A549 (cell line): ENCODE results near the gene ECI1. TPM values are rescaled to one million over a fixed set of nuclear protein-coding genes. Genes with fewer than 3 reads are reported as not detected.

Source experiments
- ATAC-seq, 2 experiments: fragments of 200-7000 bp in 1 of 2; fragments of >200 bp in 1 of 2; cut with Nextera tagmentation in 1 of 2; cut with Tn5 transposase in 1 of 2; 3 replicates each; pipeline versions ENCODE4 v1.8.0 to v1.9.1; 2018 to 2020; ENCODE audit warnings: mild to moderate bottlenecking in 1 of 2, moderate library complexity in 1 of 2
- CTCF ChIA-PET: fragments of 300-600 bp; sonication (Branson Sonifier 250); formaldehyde crosslinking; extraction: SDS; loops from one replicate; lab custom pipeline; 2021; ENCODE audit warnings: antibody characterized with exemption, inconsistent platforms; lab: Yijun Ruan, JAX
- POLR2A ChIA-PET: fragments of 350-600 bp; formaldehyde crosslinking; extraction: SDS; loops from one replicate; lab custom pipeline; 2021; ENCODE audit warnings: antibody characterized with exemption, inconsistent platforms; lab: Yijun Ruan, JAX
- DNase-seq, 2 experiments: peaks; one replicate each; pipeline versions ENCODE4 v3.0.0 to v3.0.0-alpha.2; 2011 to 2016; ENCODE audit warnings: low read depth in 1 of 2, low spot score in 1 of 2
- FAIRE-seq: peaks from 2 replicates; lab custom pipeline; 2011; peaks lifted over from hg19 to GRCh38; lab: Jason Lieb, UNC
- H3K27ac ChIP-seq, 2 experiments: fragments of >200 bp; sonication (Bioruptor Twin); formaldehyde crosslinking; 3 replicates each; pipeline ENCODE4 v1.5.1; 2016 to 2017
- H3K4me1 ChIP-seq: fragments of >200 bp; sonication (Bioruptor Twin); formaldehyde crosslinking; 3 replicates; pipeline ENCODE4 v1.6.1; 2016
- H3K4me2 ChIP-seq: fragments of >200 bp; sonication (Bioruptor Twin); formaldehyde crosslinking; 3 replicates; pipeline ENCODE4 v1.6.1; 2016
- H3K4me3 ChIP-seq: fragments of >200 bp; sonication (Bioruptor Twin); formaldehyde crosslinking; 3 replicates; pipeline ENCODE4 v1.5.1; 2016
- H3K9me3 ChIP-seq: fragments of >200 bp; sonication (Bioruptor Twin); formaldehyde crosslinking; 3 replicates; pipeline ENCODE4 v1.6.1; 2016
- BCL3 ChIP-seq: fragments of >200 bp; sonication (Bioruptor Twin); formaldehyde crosslinking; IDR thresholded peaks from 3 replicates; pipeline ENCODE4 v1.6.1; 2016
- CHD2 ChIP-seq: fragments of 150-350 bp; IDR thresholded peaks from 2 replicates; pipeline ENCODE4 v1.6.1; 2014; ENCODE audit warnings: low read length; ENCODE audit not compliant: partially characterized antibody
- CHD4 ChIP-seq: fragments of 200-600 bp; sonication (generic); IDR thresholded peaks from 2 replicates; pipeline ENCODE4 v1.6.1; 2016; ENCODE audit warnings: antibody characterized with exemption, mild to moderate bottlenecking, borderline replicate concordance
- CTCF ChIP-seq: fragments of >200 bp; sonication (Bioruptor Twin); formaldehyde crosslinking; IDR thresholded peaks from 3 replicates; pipeline ENCODE4 v1.5.1; 2016
- EHMT2 ChIP-seq: fragments of 200-600 bp; sonication (generic); IDR thresholded peaks from 2 replicates; pipeline ENCODE4 v1.6.1; 2016; ENCODE audit warnings: antibody characterized with exemption, low read depth, mild to moderate bottlenecking, moderate library complexity
- ELK1 ChIP-seq: fragments of 150-350 bp; IDR thresholded peaks from 2 replicates; pipeline ENCODE4 v1.6.1; 2014; ENCODE audit warnings: low read depth, mild to moderate bottlenecking, low read length
- EP300 ChIP-seq, 2 experiments: fragments of >200 bp; sonication (Bioruptor Twin); formaldehyde crosslinking; IDR thresholded peaks; 2 replicates in 1 of 2; 3 replicates in 1 of 2; pipeline ENCODE4 v1.6.1; 2016 to 2017
- FOSB ChIP-seq: fragments of 250-450 bp; sonication (Bioruptor Pico); IDR thresholded peaks from 2 replicates; pipeline ENCODE4 v1.5.0; 2020; ENCODE audit warnings: mild to moderate bottlenecking, moderate library complexity
- FOSL2 ChIP-seq, 2 experiments: fragments of 450-650 bp in 1 of 2; fragments of >200 bp in 1 of 2; sonication (Bioruptor Twin) in 1 of 2; formaldehyde crosslinking; IDR thresholded peaks; 2 replicates each; pipeline versions ENCODE4 v1.5.0 to v1.6.1; 2016 to 2020; ENCODE audit warnings: mild to moderate bottlenecking in 1 of 2, moderate library complexity in 1 of 2
- HOXA7 ChIP-seq: fragments of 250-450 bp; sonication (Bioruptor Pico); IDR thresholded peaks from 2 replicates; pipeline ENCODE4 v1.5.0; 2020; ENCODE audit warnings: mild to moderate bottlenecking, moderate library complexity
- HOXB13 ChIP-seq: fragments of 250-450 bp; sonication (Bioruptor Pico); IDR thresholded peaks from 2 replicates; pipeline ENCODE4 v1.5.0; 2020; ENCODE audit warnings: low read depth, mild to moderate bottlenecking, moderate library complexity
- HOXB5 ChIP-seq: fragments of 250-450 bp; sonication (Bioruptor Pico); IDR thresholded peaks from 2 replicates; pipeline ENCODE4 v1.5.0; 2020; ENCODE audit warnings: mild to moderate bottlenecking, moderate library complexity
- JUNB ChIP-seq: fragments of >200 bp; sonication (Bioruptor Twin); formaldehyde crosslinking; IDR thresholded peaks from 2 replicates; pipeline ENCODE4 v1.6.1; 2016
- KDM1A ChIP-seq: fragments of 200-600 bp; sonication (generic); IDR thresholded peaks from 2 replicates; pipeline ENCODE4 v1.6.1; 2016; ENCODE audit warnings: low read depth, mild to moderate bottlenecking
- NFE2L2 ChIP-seq: fragments of 150-350 bp; conservative IDR thresholded peaks from 2 replicates; pipeline ENCODE4 v1.6.1; 2014; ENCODE audit warnings: low read length
- PBX3 ChIP-seq: IDR thresholded peaks from 2 replicates; pipeline ENCODE4 v1.6.1; 2012
- PHF8 ChIP-seq: fragments of 200-600 bp; sonication (generic); IDR thresholded peaks from 2 replicates; pipeline ENCODE4 v1.6.1; 2016; ENCODE audit warnings: low read depth, mild to moderate bottlenecking, antibody characterized with exemption, moderate library complexity, borderline replicate concordance
- RAD21 ChIP-seq, 2 experiments: fragments of >200 bp in 1 of 2; sonication (Bioruptor Twin) in 1 of 2; formaldehyde crosslinking in 1 of 2; IDR thresholded peaks in 1 of 2; conservative IDR thresholded peaks in 1 of 2; 2 replicates in 1 of 2; 3 replicates in 1 of 2; pipeline ENCODE4 v1.6.1; 2012 to 2018; ENCODE audit warnings: inconsistent platforms in 1 of 2
- RARB ChIP-seq: fragments of 250-450 bp; sonication (Bioruptor Pico); IDR thresholded peaks from 2 replicates; pipeline ENCODE4 v1.8.0; 2021; ENCODE audit warnings: mild to moderate bottlenecking, moderate library complexity
- RFX5 ChIP-seq: fragments of 450-650 bp; IDR thresholded peaks from 2 replicates; pipeline ENCODE4 v1.7.1; 2014; ENCODE audit warnings: antibody characterized with exemption, mild to moderate bottlenecking, moderate library complexity
- SREBF2 ChIP-seq: fragments of 450-650 bp; IDR thresholded peaks from 2 replicates; pipeline ENCODE4 v1.6.1; 2014; ENCODE audit warnings: mild to moderate bottlenecking, moderate library complexity
- TFCP2L1 ChIP-seq: fragments of 250-450 bp; sonication (Bioruptor Pico); IDR thresholded peaks from 2 replicates; pipeline ENCODE4 v1.5.0; 2021; ENCODE audit warnings: mild to moderate bottlenecking
- TP53 ChIP-seq: fragments of 250-450 bp; sonication (Bioruptor Pico); IDR thresholded peaks from 2 replicates; pipeline ENCODE4 v1.5.0; 2021; ENCODE audit warnings: mild to moderate bottlenecking, moderate library complexity
- USF2 ChIP-seq: fragments of 450-650 bp; IDR thresholded peaks from 2 replicates; pipeline ENCODE4 v1.6.1; 2014; ENCODE audit warnings: antibody characterized with exemption
- ZSCAN20 ChIP-seq: fragments of 250-450 bp; sonication (Bioruptor Pico); IDR thresholded peaks from 2 replicates; pipeline ENCODE4 v1.8.0; 2022; ENCODE audit warnings: mild to moderate bottlenecking, moderate library complexity
- WGBS: methylation state at CpG from one replicate; pipeline ENCODE4 v1.1.6; 2017; ENCODE audit errors: missing lambda C conversion rate; 5-methylcytosine and 5-hydroxymethylcytosine counted together
- polyA plus RNA-seq, 4 experiments: library from polyadenylated mRNA; depleted of rRNA in 3 of 4; stranded (reverse); fragments of >200 nt; fragmentation: RNase III in 1 of 4; extraction: RNeasy Plus Mini Kit Qiagen cat#74134 plus additional on column Dnase treatment in 1 of 4; gene quantifications; 2 replicates in 3 of 4; 3 replicates in 1 of 4; pipeline ENCODE4 v1.2.3, GENCODE V29; 2011 to 2017
- TF ChIP-seq, protein P1 (sequence below): IDR thresholded peaks from 2 replicates; pipeline ENCODE4 v1.6.1; 2012; ENCODE audit warnings: low read depth, borderline replicate concordance
- TF ChIP-seq, protein P2 (sequence below): IDR thresholded peaks from 2 replicates; pipeline ENCODE4 v1.6.1; 2012

Gene ECI1
- polyA plus RNA-seq, 2 of the 4 experiments (the other 2 are of a cell fraction): 41.5 to 47.9 TPM

DNA sequence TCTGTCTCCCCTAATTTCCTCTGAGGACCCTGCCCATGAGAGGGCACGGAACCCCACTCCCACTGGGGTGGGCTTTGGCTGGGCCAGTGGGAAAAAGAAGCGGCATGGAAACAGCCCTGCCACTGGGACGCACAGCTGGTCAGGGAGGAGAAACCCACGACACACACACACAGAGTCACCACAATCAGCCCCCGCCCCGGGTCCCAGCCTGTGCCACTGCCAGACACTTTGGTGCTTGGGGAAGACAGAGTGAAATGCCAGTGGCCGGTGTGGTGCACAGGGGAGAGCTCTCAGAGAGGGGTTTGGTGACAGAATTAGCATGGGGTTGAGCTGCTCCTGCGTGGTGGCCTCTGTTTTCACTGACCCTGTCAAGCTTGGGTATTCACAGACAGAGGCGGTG lies 47.2 kb upstream of the ECI1 start:
- no peak for FAIRE-seq
- TF ChIP-seq RARB (CRISPR knock-in tag): no peak
- TF ChIP-seq CHD2: no peak
- TF ChIP-seq, protein P1, sequence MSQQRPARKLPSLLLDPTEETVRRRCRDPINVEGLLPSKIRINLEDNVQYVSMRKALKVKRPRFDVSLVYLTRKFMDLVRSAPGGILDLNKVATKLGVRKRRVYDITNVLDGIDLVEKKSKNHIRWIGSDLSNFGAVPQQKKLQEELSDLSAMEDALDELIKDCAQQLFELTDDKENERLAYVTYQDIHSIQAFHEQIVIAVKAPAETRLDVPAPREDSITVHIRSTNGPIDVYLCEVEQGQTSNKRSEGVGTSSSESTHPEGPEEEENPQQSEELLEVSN: no peak
- TF ChIP-seq SREBF2: no peak
- no peak for TF ChIP-seq HOXB13
- TF ChIP-seq HOXB5 (CRISPR knock-in tag): no peak
- no peak for TF ChIP-seq ELK1
- no peak for TF ChIP-seq FOSB (CRISPR knock-in tag)
- no peak for TF ChIP-seq TP53 (CRISPR knock-in tag)
- TF ChIP-seq EHMT2: no peak
- no peak for TF ChIP-seq JUNB
- TF ChIP-seq, all 56 proteins: peak for 0
- H3K4me2 ChIP-seq: no peak overlapping the region

DNA sequence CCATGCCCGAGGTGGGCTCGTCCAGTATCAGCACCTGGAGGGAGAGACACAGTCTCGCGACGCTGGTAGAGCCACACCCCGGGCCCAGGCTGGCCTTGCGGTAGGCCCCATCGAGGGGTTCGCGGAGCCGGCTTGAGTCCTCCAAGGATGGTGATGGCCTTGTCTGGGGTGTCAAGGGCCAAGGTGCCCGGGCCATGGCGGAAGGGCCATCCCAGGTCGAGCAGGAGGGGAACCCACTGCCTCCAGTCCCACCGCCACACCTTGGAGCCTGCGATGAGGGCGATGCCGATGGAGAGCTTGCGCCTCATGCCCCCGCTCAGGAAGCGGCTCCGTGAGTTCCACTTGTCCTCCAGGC lies 46.1 kb upstream of the ECI1 start:
- Histone ChIP-seq H3K9me3 (no peaks in the 10 kb centered on the region), H3K27ac (no peak overlapping the region), H3K4me1 (no peaks in the 10 kb centered on the region), H3K4me2 (no peak overlapping the region), H3K4me3 (no peak overlapping the region)
- ChIA-PET POLR2A (no interaction called here), CTCF (interaction anchor here (0.6 to 2.9 kb wide), 6 partner anchors 8 to 204 kb away, joined by 3 to 13 read pairs (median 5); partner anchors contain the start of gene ABCA3)
- no peak for ATAC-seq
- FAIRE-seq: no peak
- no peak for TF ChIP-seq HOXB5 (CRISPR knock-in tag)
- TF ChIP-seq CHD4: no peak
- TF ChIP-seq, protein P2, sequence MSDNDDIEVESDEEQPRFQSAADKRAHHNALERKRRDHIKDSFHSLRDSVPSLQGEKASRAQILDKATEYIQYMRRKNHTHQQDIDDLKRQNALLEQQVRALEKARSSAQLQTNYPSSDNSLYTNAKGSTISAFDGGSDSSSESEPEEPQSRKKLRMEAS: no peak
- no peak for TF ChIP-seq PHF8
- TF ChIP-seq FOSB (CRISPR knock-in tag): no peak
- TF ChIP-seq BCL3: no peak
- TF ChIP-seq TFCP2L1 (CRISPR knock-in tag): no peak
- no peak for TF ChIP-seq CTCF
- no peak for TF ChIP-seq USF2
- TF ChIP-seq RFX5: no peak
- TF ChIP-seq NFE2L2: no peak
- TF ChIP-seq TP53 (CRISPR knock-in tag): no peak
- no peak for TF ChIP-seq PBX3
- no peak for TF ChIP-seq ZSCAN20 (CRISPR knock-in tag)
- no peak for TF ChIP-seq HOXA7 (CRISPR knock-in tag)
- no peak for TF ChIP-seq ELK1
- no peak for TF ChIP-seq KDM1A
- no peak for TF ChIP-seq FOSL2 (IDR thresholded peaks at IDR 0.05)
- TF ChIP-seq FOSL2 (CRISPR knock-in tag; IDR thresholded peaks at IDR 0.05): no peak
- no peak for TF ChIP-seq RAD21 (conservative IDR thresholded peaks at IDR 0.05 in 1 of 2, IDR thresholded peaks at IDR 0.05 in 1 of 2)
- no peak for TF ChIP-seq EP300 (IDR thresholded peaks at IDR 0.05)
- WGBS: 92% methylated on average over 22 of the region's 22 CpGs
- no peak for DNase-seq

More for the DNA sequence above, 47.2 kb upstream of the ECI1 start:
- WGBS: 79% methylated on average over 9 of the region's 9 CpGs
- ATAC-seq: no peak
- ChIA-PET CTCF (no interaction called here), POLR2A (no interaction called here)
- Histone ChIP-seq H3K4me1 (no peaks in the 10 kb centered on the region), H3K27ac (no peak overlapping the region), H3K9me3 (no peaks in the 10 kb centered on the region), H3K4me3 (no peak overlapping the region)
- DNase-seq: no peak
